Fibroblast of lung (primary cell): ENCODE results near the gene ERCC6L.

Experiments
- EZH2 ChIP-seq: IDR thresholded peaks from 2 replicates; pipeline ENCODE4 v1.5.1; 2012; ENCODE audit warnings: low read length, control low read depth, mild to moderate bottlenecking; ENCODE audit errors: missing control alignments
- TF ChIP-seq, protein P1 (sequence below), 2 donors: IDR thresholded peaks in 1 of 2; conservative IDR thresholded peaks in 1 of 2; 1 replicate in 1 of 2; 2 replicates in 1 of 2; pipeline ENCODE4 v1.5.1; 2011 to 2012; ENCODE audit warnings: low read length in 2 of 2, control low read depth in 1 of 2, inconsistent platforms in 1 of 2, low read depth in 1 of 2, mild to moderate bottlenecking in 1 of 2

DNA sequence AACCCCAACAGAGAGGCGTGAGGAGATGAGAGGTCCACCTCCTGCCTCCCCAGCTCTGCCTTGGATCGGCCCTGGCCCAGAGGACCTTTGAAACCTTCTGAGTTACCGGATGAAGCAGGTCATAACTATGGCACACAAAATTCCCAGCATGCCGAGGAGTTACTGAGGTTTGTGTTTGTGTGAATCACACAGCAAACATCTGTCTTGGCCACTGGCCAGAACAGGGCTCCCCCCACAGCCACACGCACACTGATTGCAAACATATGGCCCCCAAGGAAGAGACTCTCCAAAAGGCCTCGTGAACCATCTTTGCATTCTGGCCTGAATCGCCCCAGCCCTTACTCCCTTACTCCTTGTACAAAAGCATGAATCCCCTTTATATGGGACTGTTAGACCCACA, 19.3 kb upstream of the ERCC6L start:
- TF ChIP-seq, protein P1, sequence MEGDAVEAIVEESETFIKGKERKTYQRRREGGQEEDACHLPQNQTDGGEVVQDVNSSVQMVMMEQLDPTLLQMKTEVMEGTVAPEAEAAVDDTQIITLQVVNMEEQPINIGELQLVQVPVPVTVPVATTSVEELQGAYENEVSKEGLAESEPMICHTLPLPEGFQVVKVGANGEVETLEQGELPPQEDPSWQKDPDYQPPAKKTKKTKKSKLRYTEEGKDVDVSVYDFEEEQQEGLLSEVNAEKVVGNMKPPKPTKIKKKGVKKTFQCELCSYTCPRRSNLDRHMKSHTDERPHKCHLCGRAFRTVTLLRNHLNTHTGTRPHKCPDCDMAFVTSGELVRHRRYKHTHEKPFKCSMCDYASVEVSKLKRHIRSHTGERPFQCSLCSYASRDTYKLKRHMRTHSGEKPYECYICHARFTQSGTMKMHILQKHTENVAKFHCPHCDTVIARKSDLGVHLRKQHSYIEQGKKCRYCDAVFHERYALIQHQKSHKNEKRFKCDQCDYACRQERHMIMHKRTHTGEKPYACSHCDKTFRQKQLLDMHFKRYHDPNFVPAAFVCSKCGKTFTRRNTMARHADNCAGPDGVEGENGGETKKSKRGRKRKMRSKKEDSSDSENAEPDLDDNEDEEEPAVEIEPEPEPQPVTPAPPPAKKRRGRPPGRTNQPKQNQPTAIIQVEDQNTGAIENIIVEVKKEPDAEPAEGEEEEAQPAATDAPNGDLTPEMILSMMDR (conservative IDR thresholded peaks at IDR 0.05 in 1 of 2, IDR thresholded peaks at IDR 0.05 in 1 of 2; ENCODE audit: low read depth in 1 of 2, low read length in 2 of 2): no peak
- no peak for TF ChIP-seq EZH2
